H7 (cell line): ENCODE data around the gene CRTAC1. TPM values are rescaled to one million over a fixed set of nuclear protein-coding genes. Genes with fewer than 3 reads are reported as not detected.

Source experiments
- DNase-seq: peaks from one replicate; pipeline ENCODE4 v3.0.0; 2012
- H3K27me3 ChIP-seq: 2 replicates; pipeline ENCODE4 v1.6.0; 2011; ENCODE audit warnings: mild to moderate bottlenecking, low read length; ENCODE audit not compliant: control insufficient read depth, insufficient read depth
- H3K36me3 ChIP-seq: replicated peaks from 2 replicates; pipeline ENCODE4 v1.5.1; 2011; ENCODE audit warnings: low read length; ENCODE audit not compliant: control insufficient read depth, insufficient read depth
- H3K4me3 ChIP-seq: 2 replicates; pipeline ENCODE4 v1.5.1; 2011; ENCODE audit warnings: low read depth, mild to moderate bottlenecking, control low read depth, low read length, moderate library complexity; ENCODE audit not compliant: insufficient read depth
- total RNA-seq: library from RNA; depleted of rRNA; stranded (reverse); fragments of >200 nt; shearing (Covaris generic); gene quantifications from 2 replicates; pipeline ENCODE4 v1.2.3, GENCODE V29; 2014

Gene CRTAC1
- total RNA-seq, 1 experiment from 2014 or later: 0.03 TPM

GRCh38 chr10:98016772-98017475 is 13.5 kb downstream of the CRTAC1 start:
- no peak overlapping the region for H3K4me3 ChIP-seq
- H3K27me3 ChIP-seq: no peaks in the 10 kb centered on the region
- no peaks in the 10 kb centered on the region for H3K36me3 ChIP-seq
- DNase-seq: no peak

- DNase-seq: no peak
- no peaks in the 10 kb centered on the region for H3K27me3 ChIP-seq
- H3K4me3 ChIP-seq: no peak overlapping the region
- H3K36me3 ChIP-seq: no peaks in the 10 kb centered on the region
Observed at GRCh38 chr10:98013776-98014175, 16.6 kb downstream of the CRTAC1 start.

- Histone ChIP-seq H3K4me3 (no peak overlapping the region), H3K27me3 (no peaks in the 10 kb centered on the region; the same call in 1 of the 2 replicates), H3K36me3 (no peaks in the 10 kb centered on the region)
- no peak for DNase-seq
Observed at GRCh38 chr10:98013122-98013521, 17.3 kb downstream of the CRTAC1 start.

GRCh38 chr10:98012644-98013043 is 17.8 kb downstream of the CRTAC1 start:
- H3K36me3 ChIP-seq: no peaks in the 10 kb centered on the region
- H3K4me3 ChIP-seq: no peak overlapping the region
- peaks cover 3% of the 10 kb centered on the region; the same call in 1 of the 2 replicates for H3K27me3 ChIP-seq
- no peak for DNase-seq

- DNase-seq: no peak
- Histone ChIP-seq H3K4me3 (no peak overlapping the region), H3K27me3 (peaks cover 4% of the 10 kb centered on the region; the same call in 1 of the 2 replicates), H3K36me3 (no peaks in the 10 kb centered on the region)
Observed at GRCh38 chr10:98010939-98011685, 19.3 kb downstream of the CRTAC1 start.

- Histone ChIP-seq H3K27me3 (peaks cover 4% of the 10 kb centered on the region; the same call in 1 of the 2 replicates), H3K36me3 (no peaks in the 10 kb centered on the region), H3K4me3 (0 out of 2 replicates have a peak overlapping the region, but pooled peaks have one; percentile 11)
- DNase-seq: peak; percentile 66
Observed at GRCh38 chr10:98006266-98006665, 24.2 kb downstream of the CRTAC1 start.

GRCh38 chr10:98001736-98002135 is 28.7 kb downstream of the CRTAC1 start:
- H3K4me3 ChIP-seq: no peak overlapping the region
- no peak for DNase-seq
- H3K36me3 ChIP-seq: no peaks in the 10 kb centered on the region
- no peaks in the 10 kb centered on the region for H3K27me3 ChIP-seq

GRCh38 chr10:98000346-98000745 is 30.1 kb downstream of the CRTAC1 start:
- H3K36me3 ChIP-seq: no peaks in the 10 kb centered on the region
- no peak overlapping the region for H3K4me3 ChIP-seq
- DNase-seq: no peak
- H3K27me3 ChIP-seq: no peaks in the 10 kb centered on the region

GRCh38 chr10:97999923-98000248 is 30.5 kb downstream of the CRTAC1 start:
- no peaks in the 10 kb centered on the region for H3K36me3 ChIP-seq
- H3K27me3 ChIP-seq: no peaks in the 10 kb centered on the region
- no peak overlapping the region for H3K4me3 ChIP-seq
- no peak for DNase-seq

GRCh38 chr10:97999066-97999922 is 31.1 kb downstream of the CRTAC1 start:
- Histone ChIP-seq H3K27me3 (no peaks in the 10 kb centered on the region), H3K36me3 (no peaks in the 10 kb centered on the region)
- DNase-seq: no peak

GRCh38 chr10:97991871-97992270 is 38.5 kb downstream of the CRTAC1 start:
- Histone ChIP-seq H3K4me3 (no peak overlapping the region), H3K36me3 (no peaks in the 10 kb centered on the region), H3K27me3 (no peaks in the 10 kb centered on the region)
- DNase-seq: peak; percentile 69

More at GRCh38 chr10:97999066-97999922, 31.1 kb downstream of the CRTAC1 start:
- no peak overlapping the region for H3K4me3 ChIP-seq

GRCh38 chr10:97981816-97982215 is 48.6 kb downstream of the CRTAC1 start:
- Histone ChIP-seq H3K27me3 (peaks cover 1% of the 10 kb centered on the region; the same call in 1 of the 2 replicates), H3K4me3 (no peak overlapping the region), H3K36me3 (no peaks in the 10 kb centered on the region)
- no peak for DNase-seq

GRCh38 chr10:97977673-97978072 is 52.7 kb downstream of the CRTAC1 start:
- Histone ChIP-seq H3K27me3 (peaks cover 30% of the 10 kb centered on the region), H3K36me3 (no peaks in the 10 kb centered on the region), H3K4me3 (no peak overlapping the region)
- DNase-seq: no peak

- Histone ChIP-seq H3K36me3 (no peaks in the 10 kb centered on the region), H3K4me3 (no peak overlapping the region; the same call in 1 of the 2 replicates), H3K27me3 (peaks cover 28% of the 10 kb centered on the region)
- DNase-seq: peak; percentile 32
Observed at GRCh38 chr10:97975598-97975997, 54.8 kb downstream of the CRTAC1 start.
